ENCODE measurements around the gene TNNC1. TPM values are rescaled to one million over a fixed set of nuclear protein-coding genes. Genes with fewer than 3 reads are reported as not detected.

Gene TNNC1
- total RNA-seq, 1 experiment from 2014 or later, result not detected

DNA sequence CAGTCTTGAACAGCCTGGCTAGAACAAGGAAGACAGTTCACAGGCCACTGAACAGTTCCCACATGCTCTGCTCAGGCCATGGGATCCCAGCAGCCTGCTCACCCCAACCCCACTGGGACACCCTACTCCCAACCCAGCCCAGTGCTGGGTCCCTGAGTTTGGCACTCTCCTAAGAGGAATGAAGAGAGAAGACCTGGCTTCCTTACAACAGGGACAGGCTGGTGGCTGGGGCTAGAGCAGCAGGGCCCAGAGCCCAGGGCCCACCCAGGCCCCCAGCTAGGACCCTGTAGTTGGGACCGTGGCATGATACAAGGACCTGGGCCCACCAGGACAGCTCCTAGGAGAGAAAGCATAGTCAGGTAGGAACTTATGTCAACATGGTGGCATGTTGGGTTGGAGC is 52.3 kb downstream of the TNNC1 start:
- DNase-seq (ENCODE audit: low read depth), result no peak

Other genes with a start within 250 kb of the TNNC1 start
- not detected in 2 replicates for gene TLR9, start 228.4 kb downstream of the TNNC1 start, total RNA-seq (2014; rRNA removed; shearing (Covaris generic))
- 38.5 and 51.0 TPM in 2 replicates for gene TWF2, start 214.9 kb downstream of the TNNC1 start, total RNA-seq (2014; rRNA removed; shearing (Covaris generic))
- 1.9 and 4.6 TPM in 2 replicates for gene PPM1M, start 208.3 kb downstream of the TNNC1 start, total RNA-seq (2014; rRNA removed; shearing (Covaris generic))
- 29.9 and 35.5 TPM in 2 replicates for gene WDR82, start 175.4 kb downstream of the TNNC1 start, total RNA-seq (2014; rRNA removed; shearing (Covaris generic))
- gene GLYCTK, start 166.2 kb downstream of the TNNC1 start, total RNA-seq (2014; rRNA removed; shearing (Covaris generic)), result 1.6 and 2.8 TPM in 2 replicates
- gene DNAH1, start 137.7 kb downstream of the TNNC1 start, total RNA-seq (2014; rRNA removed; shearing (Covaris generic)), result 0.02 and 0.52 TPM in 2 replicates
- gene BAP1, start 44.0 kb downstream of the TNNC1 start, total RNA-seq (2014; rRNA removed; shearing (Covaris generic)), result 46.8 and 51.8 TPM in 2 replicates
- 0.94 and 5.5 TPM in 2 replicates for gene PHF7, start 43.4 kb downstream of the TNNC1 start, total RNA-seq (2014; rRNA removed; shearing (Covaris generic))
- gene SEMA3G, start 8.9 kb downstream of the TNNC1 start, total RNA-seq (2014; rRNA removed; shearing (Covaris generic)), result 0.07 TPM in 1 of 2 replicates, not detected in the other
- gene NISCH, start 1.6 kb upstream of the TNNC1 start, total RNA-seq (2014; rRNA removed; shearing (Covaris generic)), result 8.9 and 15.8 TPM in 2 replicates
- gene STAB1, start 41.3 kb upstream of the TNNC1 start, total RNA-seq (2014; rRNA removed; shearing (Covaris generic)), result 0.05 TPM in 1 of 2 replicates, not detected in the other
- 36.5 and 50.0 TPM in 2 replicates for gene NT5DC2, start 79.8 kb upstream of the TNNC1 start, total RNA-seq (2014; rRNA removed; shearing (Covaris generic))
- 0.62 and 2.6 TPM in 2 replicates for gene UQCC5, start 82.6 kb upstream of the TNNC1 start, total RNA-seq (2014; rRNA removed; shearing (Covaris generic))
- 16.6 and 24.5 TPM in 2 replicates for gene PBRM1, start 231.9 kb upstream of the TNNC1 start, total RNA-seq (2014; rRNA removed; shearing (Covaris generic))
- gene GNL3, start 232.0 kb upstream of the TNNC1 start, total RNA-seq (2014; rRNA removed; shearing (Covaris generic)), result 85.4 and 114 TPM in 2 replicates

Data from M059J (cell line).